Type B pancreatic cell (in vitro differentiated cells): ENCODE data around the gene MBTPS1. TPM values are rescaled to one million over a fixed set of nuclear protein-coding genes. Genes with fewer than 3 reads are reported as not detected.

Experiments
- DNase-seq: peaks from one replicate; pipeline ENCODE4 v3.0.0; 2021; ENCODE audit warnings: mixed read lengths; ENCODE audit not compliant: unreplicated experiment; ENCODE audit errors: extremely low spot score
- H3K27ac Mint-ChIP-seq: 2 replicates; pipeline ENCODE4 v1.8.0; 2021; ENCODE audit warnings: mild to moderate bottlenecking, mixed read lengths
- H3K27me3 Mint-ChIP-seq: 2 replicates; pipeline ENCODE4 v1.8.0; 2021; ENCODE audit warnings: mixed read lengths
- H3K36me3 Mint-ChIP-seq: 2 replicates; pipeline ENCODE4 v1.8.0; 2021; ENCODE audit warnings: mixed read lengths
- H3K4me1 Mint-ChIP-seq: one replicate; pipeline ENCODE4 v1.8.0; 2021; ENCODE audit warnings: mixed read lengths; ENCODE audit not compliant: unreplicated experiment
- H3K4me3 Mint-ChIP-seq: 2 replicates; pipeline ENCODE4 v1.8.0; 2021; ENCODE audit warnings: mild to moderate bottlenecking, mixed read lengths
- H3K9me3 Mint-ChIP-seq: 2 replicates; pipeline ENCODE4 v1.8.0; 2021; ENCODE audit warnings: mixed read lengths
- CTCF ChIP-seq: fragments of 200-600 bp; sonication (generic); conservative IDR thresholded peaks from 2 replicates; pipeline ENCODE4 v1.5.0; 2021; ENCODE audit warnings: antibody characterized with exemption, mild to moderate bottlenecking
- total RNA-seq: library from RNA; stranded (reverse); gene quantifications from 2 replicates; pipeline ENCODE4 v1.2.1, GENCODE V29; 2021; ENCODE audit warnings: low replicate concordance

Gene MBTPS1
- total RNA-seq, 1 donor from 2014 or later: 88.4 TPM

GRCh38 chr16:84085271-84085667 lies 31.5 kb downstream of the MBTPS1 start:
- H3K27me3 Mint-ChIP-seq: no peaks in the 10 kb centered on the region
- no peak for TF ChIP-seq CTCF
- H3K27ac Mint-ChIP-seq: no peak overlapping the region
- no peak overlapping the region for H3K4me3 Mint-ChIP-seq
- DNase-seq: no peak
- peaks cover 15% of the 10 kb centered on the region for H3K36me3 Mint-ChIP-seq
- H3K4me1 Mint-ChIP-seq: no peaks in the 10 kb centered on the region
- H3K9me3 Mint-ChIP-seq: no peaks in the 10 kb centered on the region

GRCh38 chr16:84084570-84085270 lies 32.0 kb downstream of the MBTPS1 start:
- peak; percentile 82 for TF ChIP-seq CTCF
- Mint-ChIP-seq H3K4me1 (no peaks in the 10 kb centered on the region), H3K4me3 (no peak overlapping the region), H3K9me3 (no peaks in the 10 kb centered on the region), H3K36me3 (peaks cover 15% of the 10 kb centered on the region), H3K27ac (no peak overlapping the region), H3K27me3 (no peaks in the 10 kb centered on the region)
- DNase-seq: no peak

GRCh38 chr16:84082835-84083569 lies 33.7 kb downstream of the MBTPS1 start:
- H3K4me3 Mint-ChIP-seq: no peak overlapping the region
- H3K27me3 Mint-ChIP-seq: no peaks in the 10 kb centered on the region
- H3K27ac Mint-ChIP-seq: no peak overlapping the region
- TF ChIP-seq CTCF: no peak
- H3K36me3 Mint-ChIP-seq: peaks cover 20% of the 10 kb centered on the region
- DNase-seq: no peak
- H3K9me3 Mint-ChIP-seq: no peaks in the 10 kb centered on the region
- no peaks in the 10 kb centered on the region for H3K4me1 Mint-ChIP-seq

- no peaks in the 10 kb centered on the region for H3K27me3 Mint-ChIP-seq
- H3K27ac Mint-ChIP-seq: no peak overlapping the region
- DNase-seq: no peak
- peaks cover 21% of the 10 kb centered on the region for H3K36me3 Mint-ChIP-seq
- TF ChIP-seq CTCF: no peak
- H3K4me3 Mint-ChIP-seq: no peak overlapping the region
- no peaks in the 10 kb centered on the region for H3K4me1 Mint-ChIP-seq
- H3K9me3 Mint-ChIP-seq: no peaks in the 10 kb centered on the region
Observed at GRCh38 chr16:84082110-84082509, 34.6 kb downstream of the MBTPS1 start.

GRCh38 chr16:84081446-84081989 lies 35.2 kb downstream of the MBTPS1 start:
- no peak overlapping the region for H3K27ac Mint-ChIP-seq

More at GRCh38 chr16:84081446-84081989, 35.2 kb downstream of the MBTPS1 start:
- Mint-ChIP-seq H3K9me3 (no peaks in the 10 kb centered on the region), H3K4me1 (no peaks in the 10 kb centered on the region), H3K27me3 (no peaks in the 10 kb centered on the region), H3K36me3 (peaks cover 25% of the 10 kb centered on the region), H3K4me3 (no peak overlapping the region)
- no peak for DNase-seq
- no peak for TF ChIP-seq CTCF
